ENCODE measurements around the gene CASP5.

- TF ChIP-seq, protein P1, sequence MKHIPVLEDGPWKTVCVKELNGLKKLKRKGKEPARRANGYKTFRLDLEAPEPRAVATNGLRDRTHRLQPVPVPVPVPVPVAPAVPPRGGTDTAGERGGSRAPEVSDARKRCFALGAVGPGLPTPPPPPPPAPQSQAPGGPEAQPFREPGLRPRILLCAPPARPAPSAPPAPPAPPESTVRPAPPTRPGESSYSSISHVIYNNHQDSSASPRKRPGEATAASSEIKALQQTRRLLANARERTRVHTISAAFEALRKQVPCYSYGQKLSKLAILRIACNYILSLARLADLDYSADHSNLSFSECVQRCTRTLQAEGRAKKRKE (CRISPR knock-in tag; IDR thresholded peaks at IDR 0.05; ENCODE audit: low read depth): no peak
- no peak for TF ChIP-seq SMC3 (IDR thresholded peaks at IDR 0.05)
- TF ChIP-seq, protein P2, sequence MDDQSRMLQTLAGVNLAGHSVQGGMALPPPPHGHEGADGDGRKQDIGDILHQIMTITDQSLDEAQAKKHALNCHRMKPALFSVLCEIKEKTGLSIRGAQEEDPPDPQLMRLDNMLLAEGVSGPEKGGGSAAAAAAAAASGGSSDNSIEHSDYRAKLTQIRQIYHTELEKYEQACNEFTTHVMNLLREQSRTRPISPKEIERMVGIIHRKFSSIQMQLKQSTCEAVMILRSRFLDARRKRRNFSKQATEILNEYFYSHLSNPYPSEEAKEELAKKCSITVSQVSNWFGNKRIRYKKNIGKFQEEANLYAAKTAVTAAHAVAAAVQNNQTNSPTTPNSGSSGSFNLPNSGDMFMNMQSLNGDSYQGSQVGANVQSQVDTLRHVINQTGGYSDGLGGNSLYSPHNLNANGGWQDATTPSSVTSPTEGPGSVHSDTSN (IDR thresholded peaks at IDR 0.05): no peak
- TF ChIP-seq, protein P3, sequence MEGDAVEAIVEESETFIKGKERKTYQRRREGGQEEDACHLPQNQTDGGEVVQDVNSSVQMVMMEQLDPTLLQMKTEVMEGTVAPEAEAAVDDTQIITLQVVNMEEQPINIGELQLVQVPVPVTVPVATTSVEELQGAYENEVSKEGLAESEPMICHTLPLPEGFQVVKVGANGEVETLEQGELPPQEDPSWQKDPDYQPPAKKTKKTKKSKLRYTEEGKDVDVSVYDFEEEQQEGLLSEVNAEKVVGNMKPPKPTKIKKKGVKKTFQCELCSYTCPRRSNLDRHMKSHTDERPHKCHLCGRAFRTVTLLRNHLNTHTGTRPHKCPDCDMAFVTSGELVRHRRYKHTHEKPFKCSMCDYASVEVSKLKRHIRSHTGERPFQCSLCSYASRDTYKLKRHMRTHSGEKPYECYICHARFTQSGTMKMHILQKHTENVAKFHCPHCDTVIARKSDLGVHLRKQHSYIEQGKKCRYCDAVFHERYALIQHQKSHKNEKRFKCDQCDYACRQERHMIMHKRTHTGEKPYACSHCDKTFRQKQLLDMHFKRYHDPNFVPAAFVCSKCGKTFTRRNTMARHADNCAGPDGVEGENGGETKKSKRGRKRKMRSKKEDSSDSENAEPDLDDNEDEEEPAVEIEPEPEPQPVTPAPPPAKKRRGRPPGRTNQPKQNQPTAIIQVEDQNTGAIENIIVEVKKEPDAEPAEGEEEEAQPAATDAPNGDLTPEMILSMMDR (IDR thresholded peaks at IDR 0.05): no peak
- no peak for TF ChIP-seq POLR2A (IDR thresholded peaks at IDR 0.05; ENCODE audit: low read length)
- TF ChIP-seq, protein P4, sequence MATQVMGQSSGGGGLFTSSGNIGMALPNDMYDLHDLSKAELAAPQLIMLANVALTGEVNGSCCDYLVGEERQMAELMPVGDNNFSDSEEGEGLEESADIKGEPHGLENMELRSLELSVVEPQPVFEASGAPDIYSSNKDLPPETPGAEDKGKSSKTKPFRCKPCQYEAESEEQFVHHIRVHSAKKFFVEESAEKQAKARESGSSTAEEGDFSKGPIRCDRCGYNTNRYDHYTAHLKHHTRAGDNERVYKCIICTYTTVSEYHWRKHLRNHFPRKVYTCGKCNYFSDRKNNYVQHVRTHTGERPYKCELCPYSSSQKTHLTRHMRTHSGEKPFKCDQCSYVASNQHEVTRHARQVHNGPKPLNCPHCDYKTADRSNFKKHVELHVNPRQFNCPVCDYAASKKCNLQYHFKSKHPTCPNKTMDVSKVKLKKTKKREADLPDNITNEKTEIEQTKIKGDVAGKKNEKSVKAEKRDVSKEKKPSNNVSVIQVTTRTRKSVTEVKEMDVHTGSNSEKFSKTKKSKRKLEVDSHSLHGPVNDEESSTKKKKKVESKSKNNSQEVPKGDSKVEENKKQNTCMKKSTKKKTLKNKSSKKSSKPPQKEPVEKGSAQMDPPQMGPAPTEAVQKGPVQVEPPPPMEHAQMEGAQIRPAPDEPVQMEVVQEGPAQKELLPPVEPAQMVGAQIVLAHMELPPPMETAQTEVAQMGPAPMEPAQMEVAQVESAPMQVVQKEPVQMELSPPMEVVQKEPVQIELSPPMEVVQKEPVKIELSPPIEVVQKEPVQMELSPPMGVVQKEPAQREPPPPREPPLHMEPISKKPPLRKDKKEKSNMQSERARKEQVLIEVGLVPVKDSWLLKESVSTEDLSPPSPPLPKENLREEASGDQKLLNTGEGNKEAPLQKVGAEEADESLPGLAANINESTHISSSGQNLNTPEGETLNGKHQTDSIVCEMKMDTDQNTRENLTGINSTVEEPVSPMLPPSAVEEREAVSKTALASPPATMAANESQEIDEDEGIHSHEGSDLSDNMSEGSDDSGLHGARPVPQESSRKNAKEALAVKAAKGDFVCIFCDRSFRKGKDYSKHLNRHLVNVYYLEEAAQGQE (IDR thresholded peaks at IDR 0.05): no peak
- no peak for TF ChIP-seq FOXS1 (CRISPR knock-in tag; IDR thresholded peaks at IDR 0.05)
- TF ChIP-seq BHLHE40 (IDR thresholded peaks at IDR 0.05; ENCODE audit: low read depth, low read length): no peak
- no peak for TF ChIP-seq NFE2L2 (conservative IDR thresholded peaks at IDR 0.05; ENCODE audit: low read length)
- TF ChIP-seq RFX5 (IDR thresholded peaks at IDR 0.05): no peak
- TF ChIP-seq MAFK (IDR thresholded peaks at IDR 0.05; ENCODE audit: partially characterized antibody): no peak
- no peak for TF ChIP-seq JUNB (IDR thresholded peaks at IDR 0.05)
- TF ChIP-seq CEBPB (IDR thresholded peaks at IDR 0.05): no peak
Observed at GRCh38 chr11:105024394-105024793, 1.4 kb upstream of the CASP5 start.

Data from A549 (cell line).